K562 treated with DMSO at 1 percent for 24 hours (cell line): ENCODE data around the gene PMS2. TPM values are rescaled to one million over a fixed set of nuclear protein-coding genes. Genes with fewer than 3 reads are reported as not detected.

Experiments
- total RNA-seq: library from RNA; unstranded; fragments of 300-600 nt; gene quantifications from 2 replicates; pipeline ENCODE4 v1.2.3, GENCODE V29; 2022; ENCODE audit warnings: low read depth; ENCODE audit not compliant: insufficient read depth

The PMS2 gene
- total RNA-seq, result 11.2 and 12.1 TPM in 2 replicates

GRCh38 chr7:6008668-6009611 is at the start of gene PMS2, which contains the start of gene AIMP2:
Gene PMS2 (minus strand): TSS chr7:6009049. CDS start chr7:6009019, 30 bp downstream.
Gene AIMP2 (plus strand): TSS chr7:6009272. CDS start chr7:6009364, 92 bp downstream.

DNA sequence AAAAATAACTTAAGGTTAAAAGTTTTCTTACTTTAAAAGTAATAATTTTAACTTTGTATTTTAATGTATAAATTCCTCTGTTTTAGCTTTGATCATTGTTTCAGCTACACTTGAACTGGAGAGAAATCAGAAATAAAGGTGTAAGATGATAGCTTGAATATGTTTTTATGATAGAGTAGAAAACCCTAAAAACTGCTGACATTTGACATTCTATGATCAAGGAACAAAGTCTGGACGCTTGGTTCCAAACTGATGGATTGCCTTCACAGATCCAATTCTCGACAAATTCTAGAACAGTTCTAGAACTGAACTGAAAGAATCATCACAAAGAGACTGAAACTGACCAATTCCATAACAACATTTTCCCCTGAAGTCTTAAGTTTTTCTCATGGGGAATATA is 22.1 kb upstream of the PMS2 start, which contains the start of gene ANKRD61:
ANKRD61 (plus strand) TSS at position 389 of the 400 bp plus-strand sequence; CDS start at position 389, 0 bp downstream.

GRCh38 chr7:5970347-5970911 is 38.4 kb downstream of the PMS2 start, which contains the start of gene RSPH10B:
Gene RSPH10B (minus strand): TSS chr7:5970689. CDS start chr7:5967116, 3,573 bp downstream.

Other genes with a start within 250 kb of the PMS2 start
- gene RNF216, start 227.4 kb downstream of the PMS2 start, total RNA-seq, result 28.6 and 29.8 TPM in 2 replicates
- gene OCM, start 128.3 kb downstream of the PMS2 start, total RNA-seq, result not detected in 2 replicates
- 50.9 and 54.9 TPM in 2 replicates for gene CCZ1, start 110.3 kb downstream of the PMS2 start, total RNA-seq
- 0.08 TPM in 1 of 2 replicates, not detected in the other for gene RSPH10B, start 38.4 kb downstream of the PMS2 start, total RNA-seq
- 39.2 and 39.5 TPM in 2 replicates for gene AIMP2, start 223 bp upstream of the PMS2 start, total RNA-seq
- gene ANKRD61, start 22.3 kb upstream of the PMS2 start, total RNA-seq, result 0.96 TPM in 1 of 2 replicates, not detected in the other
- 126 and 131 TPM in 2 replicates for gene EIF2AK1, start 50.1 kb upstream of the PMS2 start, total RNA-seq
- gene USP42, start 95.9 kb upstream of the PMS2 start, total RNA-seq, result 10.5 and 11.3 TPM in 2 replicates